OCI-LY3 (cell line): ENCODE results near the gene RAD51B.

Experiments
- EZH2phosphoT487 ChIP-seq: fragments of 200-600 bp; shearing (Covaris generic); IDR thresholded peaks from 2 replicates; pipeline ENCODE4 v1.6.1; 2018; ENCODE audit warnings: antibody characterized with exemption, mixed run types, low read depth
- TF ChIP-seq, protein P1 (sequence below): fragments of 200-600, 300-600 bp; sonication (generic); IDR thresholded peaks from 2 replicates; pipeline ENCODE4 v1.5.1; 2014; ENCODE audit warnings: antibody characterized with exemption, low read length, low read depth

DNA sequence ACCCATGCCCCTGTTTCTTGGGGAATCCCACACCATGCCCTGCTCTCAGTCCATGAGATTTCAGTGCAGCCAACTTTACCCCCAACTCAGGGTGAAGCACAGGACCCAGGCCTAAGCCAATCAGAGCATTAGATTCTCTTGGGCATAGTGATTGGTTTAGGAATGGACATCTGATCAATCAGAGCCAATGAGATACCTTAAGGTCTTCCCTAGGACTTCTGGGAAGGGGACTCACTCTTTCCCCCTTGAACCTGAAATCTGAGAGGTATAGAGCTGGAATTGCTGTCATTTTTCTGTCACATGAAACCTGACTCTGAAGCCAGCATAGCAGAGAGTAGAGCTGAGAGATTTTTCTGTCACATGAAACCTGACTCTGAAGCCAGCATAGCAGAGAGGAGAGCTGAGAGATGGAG lies 846.2 kb downstream of the RAD51B start:
- TF ChIP-seq, protein P1, sequence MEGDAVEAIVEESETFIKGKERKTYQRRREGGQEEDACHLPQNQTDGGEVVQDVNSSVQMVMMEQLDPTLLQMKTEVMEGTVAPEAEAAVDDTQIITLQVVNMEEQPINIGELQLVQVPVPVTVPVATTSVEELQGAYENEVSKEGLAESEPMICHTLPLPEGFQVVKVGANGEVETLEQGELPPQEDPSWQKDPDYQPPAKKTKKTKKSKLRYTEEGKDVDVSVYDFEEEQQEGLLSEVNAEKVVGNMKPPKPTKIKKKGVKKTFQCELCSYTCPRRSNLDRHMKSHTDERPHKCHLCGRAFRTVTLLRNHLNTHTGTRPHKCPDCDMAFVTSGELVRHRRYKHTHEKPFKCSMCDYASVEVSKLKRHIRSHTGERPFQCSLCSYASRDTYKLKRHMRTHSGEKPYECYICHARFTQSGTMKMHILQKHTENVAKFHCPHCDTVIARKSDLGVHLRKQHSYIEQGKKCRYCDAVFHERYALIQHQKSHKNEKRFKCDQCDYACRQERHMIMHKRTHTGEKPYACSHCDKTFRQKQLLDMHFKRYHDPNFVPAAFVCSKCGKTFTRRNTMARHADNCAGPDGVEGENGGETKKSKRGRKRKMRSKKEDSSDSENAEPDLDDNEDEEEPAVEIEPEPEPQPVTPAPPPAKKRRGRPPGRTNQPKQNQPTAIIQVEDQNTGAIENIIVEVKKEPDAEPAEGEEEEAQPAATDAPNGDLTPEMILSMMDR, result no peak
- no peak for TF ChIP-seq EZH2phosphoT487
